HUES64 (cell line): ENCODE data around the gene NRF1.

Experiments used
- H3K27ac ChIP-seq: 2 replicates; pipeline ENCODE4 v1.7.0; 2013; ENCODE audit warnings: low read depth, low read length, inconsistent platforms
- H3K27me3 ChIP-seq: 2 replicates; pipeline ENCODE4 v1.6.1; 2013; ENCODE audit warnings: mild to moderate bottlenecking, low read length; ENCODE audit not compliant: insufficient read depth
- H3K36me3 ChIP-seq: 2 replicates; pipeline ENCODE4 v1.6.1; 2013; ENCODE audit warnings: mild to moderate bottlenecking, low read length; ENCODE audit not compliant: insufficient read depth
- H3K4me1 ChIP-seq: 2 replicates; pipeline ENCODE4 v1.6.1; 2013; ENCODE audit warnings: mild to moderate bottlenecking, low read length, moderate library complexity; ENCODE audit not compliant: insufficient read depth
- H3K4me3 ChIP-seq: 2 replicates; pipeline ENCODE4 v1.5.1; 2013; ENCODE audit warnings: mild to moderate bottlenecking, low read length, moderate library complexity
- H3K9ac ChIP-seq: 2 replicates; pipeline ENCODE4 v1.6.1; 2013; ENCODE audit warnings: mild to moderate bottlenecking, low read depth, low read length
- H3K9me3 ChIP-seq: 2 replicates; pipeline ENCODE4 v1.6.1; 2013; ENCODE audit warnings: low read depth, low read length; ENCODE audit not compliant: insufficient read depth
- WGBS: fragments of 150-250, 120-280 bp; methylation state at CpG from one replicate; pipeline ENCODE4 v1.1.7; 2013; ENCODE audit warnings: missing lambda C conversion rate; 5-methylcytosine and 5-hydroxymethylcytosine counted together

NRF1 gene

DNA sequence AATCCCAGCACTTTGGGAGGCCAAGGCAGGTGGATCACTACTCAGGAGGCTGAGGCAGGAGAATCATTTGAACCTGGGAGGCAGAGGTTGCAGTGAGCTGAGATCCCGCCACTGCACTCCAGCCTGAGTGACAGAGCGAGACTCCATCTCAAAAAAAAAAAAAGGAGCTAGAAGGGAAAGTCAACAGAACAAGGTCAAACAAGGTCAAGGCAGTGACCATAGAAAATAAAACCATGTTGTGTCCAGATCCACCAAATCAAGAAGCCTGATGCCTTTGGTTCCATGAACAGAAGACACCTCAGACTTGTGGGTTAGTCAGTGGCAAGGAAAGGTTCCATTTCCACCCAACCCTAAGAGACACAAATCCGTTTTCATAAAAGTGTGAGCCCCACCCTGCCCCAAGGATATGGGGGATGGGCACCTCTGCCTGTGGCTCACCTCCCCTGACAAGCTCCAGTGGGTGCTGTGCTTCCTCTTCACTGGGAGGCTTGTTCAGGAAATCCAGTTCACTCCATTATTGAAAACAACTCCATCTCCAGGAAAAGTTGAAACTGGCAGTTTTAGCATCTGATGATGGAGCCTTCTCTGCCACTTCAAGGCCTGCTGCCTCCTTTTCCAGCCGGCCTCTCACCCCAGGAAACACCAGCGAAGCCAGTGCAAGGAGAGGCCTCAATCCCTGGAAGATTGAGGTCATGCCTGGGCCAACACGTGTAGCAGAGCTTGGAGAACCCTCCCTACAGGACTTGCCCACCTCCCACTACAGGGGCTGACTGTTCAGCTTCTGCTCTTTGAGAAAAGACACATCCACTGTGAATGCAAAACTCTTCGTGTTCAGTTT lies 152.9 kb downstream of the NRF1 start:
- Histone ChIP-seq H3K27ac (no peak overlapping the region), H3K36me3 (no peaks in the 10 kb centered on the region), H3K9me3 (no peaks in the 10 kb centered on the region), H3K9ac (no peak overlapping the region), H3K4me1 (no peaks in the 10 kb centered on the region), H3K4me3 (no peak overlapping the region), H3K27me3 (no peaks in the 10 kb centered on the region)
- 92% methylated on average over 7 of the region's 7 CpGs for WGBS

GRCh38 chr7:129765352-129765751 lies 153.8 kb downstream of the NRF1 start:
- H3K9me3 ChIP-seq, result no peaks in the 10 kb centered on the region
- H3K4me3 ChIP-seq, result no peak overlapping the region
- H3K4me1 ChIP-seq, result no peaks in the 10 kb centered on the region
- H3K27me3 ChIP-seq, result no peaks in the 10 kb centered on the region
- 91% methylated on average over 3 of the region's 3 CpGs for WGBS
- H3K27ac ChIP-seq, result no peak overlapping the region
- no peak overlapping the region for H3K9ac ChIP-seq
- H3K36me3 ChIP-seq, result no peaks in the 10 kb centered on the region

- 96% methylated on average over 12 of the region's 12 CpGs for WGBS
- H3K4me1 ChIP-seq, result peaks cover 14% of the 10 kb centered on the region
- H3K9me3 ChIP-seq, result no peaks in the 10 kb centered on the region
- no peaks in the 10 kb centered on the region for H3K36me3 ChIP-seq
- no peak overlapping the region for H3K4me3 ChIP-seq
- peaks cover 4% of the 10 kb centered on the region; the same call in 1 of the 2 replicates for H3K27me3 ChIP-seq
- H3K27ac ChIP-seq, result no peak overlapping the region
- no peak overlapping the region for H3K9ac ChIP-seq
These were observed 155.8 kb downstream of the NRF1 start for GRCh38 chr7:129767120-129768015.

- H3K9ac ChIP-seq, result no peak overlapping the region
- WGBS, result 89% methylated on average over 17 of the region's 17 CpGs
- H3K27me3 ChIP-seq, result peaks cover 13% of the 10 kb centered on the region
- no peak overlapping the region for H3K27ac ChIP-seq
- no peaks in the 10 kb centered on the region for H3K36me3 ChIP-seq
- H3K4me3 ChIP-seq, result no peak overlapping the region
- peaks cover 22% of the 10 kb centered on the region for H3K4me1 ChIP-seq
- H3K9me3 ChIP-seq, result no peaks in the 10 kb centered on the region
These were observed 157.3 kb downstream of the NRF1 start for GRCh38 chr7:129768614-129769399.

DNA sequence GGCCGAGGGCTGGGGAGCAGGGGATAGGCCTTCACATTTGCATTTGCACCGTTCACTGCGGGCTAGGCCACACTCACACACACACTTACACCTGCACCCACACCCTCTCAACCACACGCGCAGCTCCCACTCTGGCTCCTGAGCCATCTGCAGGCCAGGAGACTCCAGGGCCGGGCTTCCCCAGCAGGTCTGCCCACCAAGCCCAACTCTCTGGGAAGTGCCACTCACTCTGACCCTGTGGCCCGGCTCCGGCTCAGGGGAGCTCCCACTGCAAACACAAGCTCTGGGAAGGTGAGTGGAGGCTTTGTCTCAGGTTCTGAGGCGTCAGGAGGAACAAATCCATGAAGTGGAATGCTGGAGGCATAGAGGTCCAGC lies 157.9 kb downstream of the NRF1 start:
- H3K36me3 ChIP-seq, result no peaks in the 10 kb centered on the region
- H3K4me3 ChIP-seq, result no peak overlapping the region
- WGBS, result 90% methylated on average over 9 of the region's 9 CpGs
- H3K9me3 ChIP-seq, result no peaks in the 10 kb centered on the region
- no peak overlapping the region for H3K27ac ChIP-seq
- H3K27me3 ChIP-seq, result peaks cover 19% of the 10 kb centered on the region
- H3K4me1 ChIP-seq, result peaks cover 27% of the 10 kb centered on the region
- H3K9ac ChIP-seq, result no peak overlapping the region

- Histone ChIP-seq H3K36me3 (no peaks in the 10 kb centered on the region), H3K27me3 (peaks cover 27% of the 10 kb centered on the region), H3K4me1 (peaks cover 34% of the 10 kb centered on the region), H3K9ac (no peak overlapping the region), H3K27ac (no peak overlapping the region), H3K9me3 (no peaks in the 10 kb centered on the region), H3K4me3 (no peak overlapping the region)
- 96% methylated on average over 21 of the region's 21 CpGs for WGBS
These were observed 158.6 kb downstream of the NRF1 start for GRCh38 chr7:129769866-129770808.

- 74% methylated on average over 15 of the region's 19 CpGs for WGBS
- no peak overlapping the region for H3K4me3 ChIP-seq
- H3K4me1 ChIP-seq, result peaks cover 44% of the 10 kb centered on the region
- no peak overlapping the region for H3K9ac ChIP-seq
- no peaks in the 10 kb centered on the region for H3K9me3 ChIP-seq
- H3K27me3 ChIP-seq, result peaks cover 39% of the 10 kb centered on the region
- H3K36me3 ChIP-seq, result no peaks in the 10 kb centered on the region
- no peak overlapping the region for H3K27ac ChIP-seq
These were observed 159.8 kb downstream of the NRF1 start for GRCh38 chr7:129771201-129771927.

- H3K27ac ChIP-seq, result no peak overlapping the region; the same call in 1 of the 2 replicates
- no peaks in the 10 kb centered on the region for H3K36me3 ChIP-seq
- 22% methylated on average over 18 of the region's 18 CpGs for WGBS
- peaks cover 46% of the 10 kb centered on the region for H3K4me1 ChIP-seq
- H3K9ac ChIP-seq, result no peak overlapping the region
- H3K27me3 ChIP-seq, result peaks cover 45% of the 10 kb centered on the region
- H3K9me3 ChIP-seq, result no peaks in the 10 kb centered on the region
- H3K4me3 ChIP-seq, result no peak overlapping the region
These were observed 160.5 kb downstream of the NRF1 start for GRCh38 chr7:129771928-129772479.

- Histone ChIP-seq H3K9ac (no peak overlapping the region), H3K27me3 (peaks cover 53% of the 10 kb centered on the region), H3K27ac (no peak overlapping the region), H3K4me1 (peaks cover 54% of the 10 kb centered on the region), H3K9me3 (no peaks in the 10 kb centered on the region), H3K36me3 (no peaks in the 10 kb centered on the region), H3K4me3 (no peak overlapping the region)
- WGBS, result 74% methylated on average over 15 of the region's 15 CpGs
These were observed 161.2 kb downstream of the NRF1 start for GRCh38 chr7:129772646-129773280.
